HepG2 (cell line): ENCODE measurements around the gene TDG. TPM values are rescaled to one million over a fixed set of nuclear protein-coding genes. Genes with fewer than 3 reads are reported as not detected.

Experiments
- FOXA1 ChIP-seq, 2 experiments: fragments of 450-650 bp in 1 of 2; sonication (generic) in 1 of 2; formaldehyde crosslinking in 1 of 2; IDR thresholded peaks; 2 replicates each; pipeline versions ENCODE4 v1.4.0 to v1.6.1; 2016 to 2020; ENCODE audit warnings: missing genetic modification reagents in 1 of 2
- HNF4A ChIP-seq: sonication (generic); formaldehyde crosslinking; IDR thresholded peaks from 2 replicates; pipeline ENCODE4 v1.4.0; 2020; ENCODE audit warnings: missing genetic modification reagents
- HOXD1 ChIP-seq: sonication (generic); formaldehyde crosslinking; IDR thresholded peaks from 2 replicates; pipeline ENCODE4 v1.5.0; 2020; ENCODE audit warnings: missing genetic modification reagents
- MXD3 ChIP-seq: IDR thresholded peaks from 2 replicates; pipeline ENCODE4 v1.6.1; 2016; ENCODE audit warnings: mild to moderate bottlenecking, missing biosample characterization, missing genetic modification reagents
- NFYB ChIP-seq: sonication (generic); formaldehyde crosslinking; IDR thresholded peaks from 2 replicates; pipeline ENCODE4 v1.4.0; 2020; ENCODE audit warnings: missing genetic modification reagents
- RARG ChIP-seq: sonication (generic); formaldehyde crosslinking; IDR thresholded peaks from 2 replicates; pipeline ENCODE4 v1.4.0; 2020; ENCODE audit warnings: low read depth, mild to moderate bottlenecking, missing genetic modification reagents
- SUZ12 ChIP-seq: fragments of 150-350 bp; IDR thresholded peaks from 2 replicates; pipeline ENCODE4 v1.6.1; 2014; ENCODE audit warnings: low read depth, low read length
- TBL1XR1 ChIP-seq: fragments of 150-350 bp; IDR thresholded peaks from 2 replicates; pipeline ENCODE4 v1.6.1; 2014; ENCODE audit warnings: borderline replicate concordance, low read length; ENCODE audit not compliant: partially characterized antibody
- THAP9 ChIP-seq: sonication (generic); formaldehyde crosslinking; IDR thresholded peaks from 2 replicates; pipeline ENCODE4; 2020; ENCODE audit warnings: missing genetic modification reagents, mild to moderate bottlenecking, borderline replicate concordance
- XBP1 ChIP-seq: sonication (generic); formaldehyde crosslinking; IDR thresholded peaks from 2 replicates; pipeline ENCODE4 v1.5.0; 2020; ENCODE audit warnings: missing genetic modification reagents
- ZBTB8A ChIP-seq: sonication (generic); formaldehyde crosslinking; IDR thresholded peaks from 2 replicates; pipeline ENCODE4 v1.4.0; 2020; ENCODE audit warnings: mild to moderate bottlenecking, low read depth, missing genetic modification reagents, borderline replicate concordance
- ZNF20 ChIP-seq: sonication (generic); formaldehyde crosslinking; IDR thresholded peaks from 2 replicates; pipeline ENCODE4 v1.4.0; 2020; ENCODE audit warnings: mild to moderate bottlenecking, moderate library complexity, missing genetic modification reagents
- ZNF33B ChIP-seq: sonication (generic); formaldehyde crosslinking; IDR thresholded peaks from 2 replicates; pipeline ENCODE4 v1.5.1; 2020; ENCODE audit warnings: mild to moderate bottlenecking, missing genetic modification reagents
- ZNF646 ChIP-seq: sonication (generic); formaldehyde crosslinking; IDR thresholded peaks from 2 replicates; pipeline ENCODE4 v1.9.0; 2021; ENCODE audit warnings: mild to moderate bottlenecking, missing genetic modification reagents
- ZNF761 ChIP-seq: sonication (generic); formaldehyde crosslinking; conservative IDR thresholded peaks from 2 replicates; pipeline ENCODE4 v1.4.0; 2020; ENCODE audit warnings: mild to moderate bottlenecking, missing genetic modification reagents
- ZNF768 ChIP-seq: sonication (generic); formaldehyde crosslinking; IDR thresholded peaks from 2 replicates; pipeline ENCODE4 v1.4.0; 2020; ENCODE audit warnings: missing genetic modification reagents
- ZSCAN20 ChIP-seq: sonication (generic); formaldehyde crosslinking; IDR thresholded peaks from 2 replicates; pipeline ENCODE4 v1.4.0; 2020; ENCODE audit warnings: missing genetic modification reagents, mild to moderate bottlenecking, borderline replicate concordance
- polyA plus RNA-seq, 8 experiments: library from polyadenylated mRNA; depleted of rRNA in 3 of 8; stranded (reverse) in 7 of 8; unstranded in 1 of 8; fragments of >200 nt; fragmentation: Illumina TruSeq in 4 of 8; extraction: Trizol in 4 of 8; gene quantifications; 2 replicates each; pipeline versions ENCODE4 v1.2.1 to v1.2.3, GENCODE V29; 2011 to 2016; ENCODE audit warnings: low read depth in 4 of 8, missing spikeins in 1 of 8, mixed read lengths in 1 of 8; ENCODE audit not compliant: insufficient read depth in 1 of 8
- total RNA-seq, 5 experiments: library from RNA; depleted of rRNA; stranded (reverse); fragments of >200 nt; fragmentation: Illumina TruSeq; extraction: Trizol; gene quantifications; 2 replicates each; pipeline ENCODE4 v1.2.3, GENCODE V29; 2016; ENCODE audit warnings: low read depth in 1 of 5

The TDG gene
- total and polyA plus RNA-seq, 2 of the 13 experiments (the other 11 are each of a cell fraction or from before 2014, with no cell fraction given), result 14.2 to 19.5 TPM

GRCh38 chr12:103965590-103966504, at the start of gene TDG (continued):
- TF ChIP-seq ZNF20 (CRISPR knock-in tag) (no peak), XBP1 (CRISPR knock-in tag) (0 out of 2 replicates have a peak, but pooled peaks have one; percentile 30), ZNF33B (CRISPR knock-in tag) (peak; percentile 96), SUZ12 (0 out of 2 replicates have a peak, but pooled peaks have one; percentile 16), FOXA1 (IDR thresholded peaks at IDR 0.05) (no peak), FOXA1 (CRISPR knock-in tag; IDR thresholded peaks at IDR 0.05) (0 out of 2 replicates have a peak, but pooled peaks have one; percentile 5), MXD3 (CRISPR knock-in tag) (peak; percentile 93), THAP9 (CRISPR knock-in tag) (peak; percentile 98), ZBTB8A (CRISPR knock-in tag) (no peak), HOXD1 (CRISPR knock-in tag) (0 out of 2 replicates have a peak, but pooled peaks have one; percentile 45), ZNF768 (CRISPR knock-in tag) (peak; percentile 73), HNF4A (no peak; the same call in 1 of the 2 replicates), ZSCAN20 (CRISPR knock-in tag) (0 out of 2 replicates have a peak, but pooled peaks have one; percentile 66), ZNF646 (CRISPR knock-in tag) (no peak), ZNF761 (0 out of 2 replicates have a peak, but pooled peaks have one; percentile 47), NFYB (CRISPR knock-in tag) (peak; percentile 90), RARG (0 out of 2 replicates have a peak, but pooled peaks have one; percentile 23), TBL1XR1 (peak; percentile 63)
